ENCODE data around the gene PGBD5.

The PGBD5 gene

GRCh38 chr1:230394134-230394533 lies 32.0 kb downstream of the PGBD5 start:
- FAIRE-seq = no peak

GRCh38 chr1:230393722-230394121 lies 32.4 kb downstream of the PGBD5 start:
- no peak for FAIRE-seq

GRCh38 chr1:230392920-230393521 lies 33.1 kb downstream of the PGBD5 start:
- FAIRE-seq = no peak

GRCh38 chr1:230392536-230392909 lies 33.6 kb downstream of the PGBD5 start:
- FAIRE-seq = no peak

GRCh38 chr1:230391776-230392535 lies 34.2 kb downstream of the PGBD5 start:
- FAIRE-seq = no peak

- no peak for FAIRE-seq
Measured at GRCh38 chr1:230390371-230390770, 35.8 kb downstream of the PGBD5 start.

GRCh38 chr1:230387876-230388275 lies 38.3 kb downstream of the PGBD5 start:
- no peak for FAIRE-seq

- no peak for FAIRE-seq
Measured at GRCh38 chr1:230387296-230387695, 38.8 kb downstream of the PGBD5 start.

GRCh38 chr1:230386637-230387262 lies 39.4 kb downstream of the PGBD5 start:
- FAIRE-seq = no peak

- no peak for FAIRE-seq
Measured at GRCh38 chr1:230385930-230386329, 40.2 kb downstream of the PGBD5 start.

GRCh38 chr1:230385158-230385450 lies 41.0 kb downstream of the PGBD5 start:
- FAIRE-seq = no peak

GRCh38 chr1:230384380-230385157 lies 41.6 kb downstream of the PGBD5 start:
- no peak for FAIRE-seq

GRCh38 chr1:230383425-230383824 lies 42.7 kb downstream of the PGBD5 start:
- no peak for FAIRE-seq

GRCh38 chr1:230382001-230382491 lies 44.1 kb downstream of the PGBD5 start:
- no peak for FAIRE-seq

GRCh38 chr1:230381585-230381984 lies 44.5 kb downstream of the PGBD5 start:
- FAIRE-seq = no peak

- FAIRE-seq = no peak
Measured at GRCh38 chr1:230381049-230381467, 45.1 kb downstream of the PGBD5 start.

- no peak for FAIRE-seq
Measured at GRCh38 chr1:230379928-230380327, 46.2 kb downstream of the PGBD5 start.

- no peak for FAIRE-seq
Measured at GRCh38 chr1:230379462-230379861, 46.7 kb downstream of the PGBD5 start.

- FAIRE-seq = no peak
Measured at GRCh38 chr1:230377851-230378250, 48.3 kb downstream of the PGBD5 start.

- FAIRE-seq = no peak
Measured at GRCh38 chr1:230377324-230377723, 48.8 kb downstream of the PGBD5 start.

- FAIRE-seq = no peak
Measured at GRCh38 chr1:230376296-230376695, 49.8 kb downstream of the PGBD5 start.

- no peak for FAIRE-seq
Measured at GRCh38 chr1:230375780-230376179, 50.4 kb downstream of the PGBD5 start.

- FAIRE-seq = no peak
Measured at GRCh38 chr1:230375147-230375546, 51.0 kb downstream of the PGBD5 start.

Data from A204.1 (cell line).